Activated T-helper 2 cell treated with anti-CD3 and anti-CD28 coated beads, Interferon-gamma antibody, Interleukin-2, Interleukin-4, amounts not matched to agents 10 μg/mL and 5 μg/mL and 100 μg/mL, durations not matched to agents 14 hours and 24 hours and 36 hours (primary cell): ENCODE data around the gene MAP2K5. TPM values are rescaled to one million over a fixed set of nuclear protein-coding genes. Genes with fewer than 3 reads are reported as not detected.

Source experiments
- total RNA-seq: library from RNA; stranded (reverse); gene quantifications from 2 replicates; pipeline ENCODE4 v1.2.3, GENCODE V29; 2022

Gene MAP2K5
- total RNA-seq, 1 donor from 2014 or later, result 25.9 TPM

Other genes with a start within 250 kb of the MAP2K5 start
- gene C15orf61, start 21.6 kb upstream of the MAP2K5 start, total RNA-seq, result 5.4 and 5.6 TPM in 2 replicates